Panc1 (cell line): ENCODE data around the gene CDK8. TPM values are rescaled to one million over a fixed set of nuclear protein-coding genes. Genes with fewer than 3 reads are reported as not detected.
A peak's percentile ranks its signal among the peaks of the same experiment; 100 is the strongest.

Source experiments
- ATAC-seq: fragments of 200-7000 bp; cut with Tn5 transposase; 2 replicates; pipeline ENCODE4 v1.9.1; 2020; ENCODE audit warnings: mild to moderate bottlenecking, moderate library complexity
- BruUV-seq: library from RNA; stranded (reverse); fragments of 400-500 nt; replicated peaks from 2 replicates; lab custom pipeline; 2021; lab: Mats Ljungman, UMichigan
- CTCF ChIA-PET: fragments of 300-600 bp; sonication (Branson Sonifier 250); formaldehyde crosslinking; loops from one replicate; lab custom pipeline; 2022; ENCODE audit warnings: antibody characterized with exemption; lab: Charles Lee
- POLR2A ChIA-PET: fragments of 300-600 bp; sonication (Branson Sonifier 250); formaldehyde crosslinking; loops from one replicate; lab custom pipeline; 2022; ENCODE audit warnings: antibody characterized with exemption; lab: Charles Lee
- DNase-seq: peaks from one replicate; pipeline ENCODE4 v3.0.0-alpha.2; 2010; ENCODE audit warnings: low read depth, low spot score
- H3K27ac ChIP-seq: 2 replicates; pipeline ENCODE4 v1.5.1; 2011; ENCODE audit warnings: mild to moderate bottlenecking, low read length, inconsistent platforms
- H3K27me3 ChIP-seq: fragments of 200-500 bp; sonication (Bioruptor generic); 2 replicates; pipeline ENCODE4 v1.6.0; 2014; ENCODE audit warnings: low read length, inconsistent platforms; ENCODE audit not compliant: control insufficient read depth, insufficient read depth
- H3K36me3 ChIP-seq: fragments of 200-500 bp; sonication (Bioruptor generic); 2 replicates; pipeline ENCODE4 v1.5.1; 2014; ENCODE audit warnings: inconsistent platforms, mild to moderate bottlenecking, low read length, moderate library complexity; ENCODE audit not compliant: control insufficient read depth, insufficient read depth
- H3K4me1 ChIP-seq: 2 replicates; pipeline ENCODE4 v1.5.1; 2011; ENCODE audit warnings: inconsistent platforms, mild to moderate bottlenecking, low read length, moderate library complexity; ENCODE audit not compliant: control insufficient read depth, insufficient read depth
- H3K4me3 ChIP-seq, 2 experiments: 2 replicates each; pipeline ENCODE4 v1.5.1; 2011 to 2012; ENCODE audit warnings: low read depth in 2 of 2, low read length in 2 of 2, mild to moderate bottlenecking in 2 of 2, inconsistent platforms in 1 of 2, moderate library complexity in 1 of 2
- H3K9me3 ChIP-seq: fragments of 200-500 bp; sonication (Bioruptor generic); 2 replicates; pipeline ENCODE4 v1.5.1; 2014; ENCODE audit warnings: low read depth, mild to moderate bottlenecking, inconsistent platforms, low read length, moderate library complexity; ENCODE audit not compliant: control insufficient read depth, insufficient read depth
- POLR2AphosphoS5 ChIP-seq: IDR thresholded peaks from 2 replicates; pipeline ENCODE4 v1.6.1; 2012; ENCODE audit warnings: mild to moderate bottlenecking, low read depth, low read length, moderate library complexity
- SIN3A ChIP-seq: IDR thresholded peaks from 2 replicates; pipeline ENCODE4 v1.6.1; 2012; ENCODE audit warnings: low read depth, mild to moderate bottlenecking, low read length, moderate library complexity, borderline replicate concordance; ENCODE audit not compliant: insufficient read depth
- TCF7L2 ChIP-seq: IDR thresholded peaks from 2 replicates; pipeline ENCODE4 v1.6.1; 2011; ENCODE audit warnings: mild to moderate bottlenecking, low read depth, low read length, inconsistent platforms
- in situ Hi-C: cut with HindIII; loops from 2 replicates; pipeline ENCODE4 v1.10.0; 2016; ENCODE audit warnings: low sequenced_read_pairs, low pct_unique_long_range_greater_than_20kb
- intact Hi-C: fragments of 100-400 bp; cut with micrococcal nuclease; formaldehyde crosslinking; loops from one replicate; pipeline ENCODE4 v1.10.0; 2022; ENCODE audit not compliant: unreplicated experiment
- total RNA-seq: library from RNA; stranded (reverse); gene quantifications from one replicate; pipeline ENCODE4 v1.2.1, GENCODE V29; 2021; ENCODE audit not compliant: unreplicated experiment
- TF ChIP-seq, protein P1 (sequence below), 2 experiments: IDR thresholded peaks; 2 replicates each; pipeline ENCODE4 v1.6.1; 2011 to 2012; ENCODE audit warnings: low read depth in 2 of 2, control low read depth in 1 of 2, low read length in 1 of 2, mild to moderate bottlenecking in 1 of 2, moderate library complexity in 1 of 2; ENCODE audit not compliant: insufficient read depth in 1 of 2
- TF ChIP-seq, protein P2 (sequence below): fragments of 450-650 bp; IDR thresholded peaks from 2 replicates; pipeline ENCODE4 v1.5.1; 2017; ENCODE audit warnings: mild to moderate bottlenecking

CDK8 gene
- total RNA-seq, 1 experiment from 2014 or later: 14.9 TPM

DNA sequence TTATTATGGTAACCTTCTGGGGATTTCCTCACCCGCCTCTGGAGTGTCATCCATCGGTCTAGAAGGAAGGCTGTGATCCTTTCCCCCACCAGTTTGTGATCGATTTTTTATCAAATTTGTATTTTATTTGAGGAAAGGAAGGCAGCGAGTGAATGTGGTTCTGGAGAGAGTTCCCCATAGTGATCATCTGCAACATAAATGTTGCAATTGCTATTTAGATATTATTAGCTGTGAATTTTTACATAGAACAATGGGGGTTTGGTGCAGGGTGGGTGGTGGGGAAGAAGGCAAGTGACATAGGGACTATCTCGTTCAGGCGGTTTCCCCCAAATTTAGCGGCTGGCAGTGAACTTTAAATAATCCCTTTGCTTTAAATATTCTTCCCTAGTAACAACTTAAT, 1.2 kb downstream of the CDK8 start:
- DNase-seq (no peak), ATAC-seq (no peak)
- CTCF ChIA-PET: interaction anchor here (0.6 kb wide), 1 partner anchor 456 kb away, joined by 3 read pairs; no protein-coding TSS in a partner anchor
- in situ Hi-C loops: no loop called here
- peak overlapping the region; percentile 63 to 83 for H3K4me3 ChIP-seq
- no peaks in the 10 kb centered on the region for H3K9me3 ChIP-seq
- no peaks in the 10 kb centered on the region; the same call in 1 of the 2 replicates for H3K36me3 ChIP-seq
- no peaks in the 10 kb centered on the region for H3K27me3 ChIP-seq
- TF ChIP-seq, protein P1, sequence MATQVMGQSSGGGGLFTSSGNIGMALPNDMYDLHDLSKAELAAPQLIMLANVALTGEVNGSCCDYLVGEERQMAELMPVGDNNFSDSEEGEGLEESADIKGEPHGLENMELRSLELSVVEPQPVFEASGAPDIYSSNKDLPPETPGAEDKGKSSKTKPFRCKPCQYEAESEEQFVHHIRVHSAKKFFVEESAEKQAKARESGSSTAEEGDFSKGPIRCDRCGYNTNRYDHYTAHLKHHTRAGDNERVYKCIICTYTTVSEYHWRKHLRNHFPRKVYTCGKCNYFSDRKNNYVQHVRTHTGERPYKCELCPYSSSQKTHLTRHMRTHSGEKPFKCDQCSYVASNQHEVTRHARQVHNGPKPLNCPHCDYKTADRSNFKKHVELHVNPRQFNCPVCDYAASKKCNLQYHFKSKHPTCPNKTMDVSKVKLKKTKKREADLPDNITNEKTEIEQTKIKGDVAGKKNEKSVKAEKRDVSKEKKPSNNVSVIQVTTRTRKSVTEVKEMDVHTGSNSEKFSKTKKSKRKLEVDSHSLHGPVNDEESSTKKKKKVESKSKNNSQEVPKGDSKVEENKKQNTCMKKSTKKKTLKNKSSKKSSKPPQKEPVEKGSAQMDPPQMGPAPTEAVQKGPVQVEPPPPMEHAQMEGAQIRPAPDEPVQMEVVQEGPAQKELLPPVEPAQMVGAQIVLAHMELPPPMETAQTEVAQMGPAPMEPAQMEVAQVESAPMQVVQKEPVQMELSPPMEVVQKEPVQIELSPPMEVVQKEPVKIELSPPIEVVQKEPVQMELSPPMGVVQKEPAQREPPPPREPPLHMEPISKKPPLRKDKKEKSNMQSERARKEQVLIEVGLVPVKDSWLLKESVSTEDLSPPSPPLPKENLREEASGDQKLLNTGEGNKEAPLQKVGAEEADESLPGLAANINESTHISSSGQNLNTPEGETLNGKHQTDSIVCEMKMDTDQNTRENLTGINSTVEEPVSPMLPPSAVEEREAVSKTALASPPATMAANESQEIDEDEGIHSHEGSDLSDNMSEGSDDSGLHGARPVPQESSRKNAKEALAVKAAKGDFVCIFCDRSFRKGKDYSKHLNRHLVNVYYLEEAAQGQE (IDR thresholded peaks at IDR 0.05; ENCODE audit: insufficient read depth in 1 of 2, low read depth in 2 of 2, low read length in 1 of 2): no peak
- TF ChIP-seq TCF7L2 (no peak), POLR2AphosphoS5 (no peak), SIN3A (no peak)
- TF ChIP-seq, protein P2, sequence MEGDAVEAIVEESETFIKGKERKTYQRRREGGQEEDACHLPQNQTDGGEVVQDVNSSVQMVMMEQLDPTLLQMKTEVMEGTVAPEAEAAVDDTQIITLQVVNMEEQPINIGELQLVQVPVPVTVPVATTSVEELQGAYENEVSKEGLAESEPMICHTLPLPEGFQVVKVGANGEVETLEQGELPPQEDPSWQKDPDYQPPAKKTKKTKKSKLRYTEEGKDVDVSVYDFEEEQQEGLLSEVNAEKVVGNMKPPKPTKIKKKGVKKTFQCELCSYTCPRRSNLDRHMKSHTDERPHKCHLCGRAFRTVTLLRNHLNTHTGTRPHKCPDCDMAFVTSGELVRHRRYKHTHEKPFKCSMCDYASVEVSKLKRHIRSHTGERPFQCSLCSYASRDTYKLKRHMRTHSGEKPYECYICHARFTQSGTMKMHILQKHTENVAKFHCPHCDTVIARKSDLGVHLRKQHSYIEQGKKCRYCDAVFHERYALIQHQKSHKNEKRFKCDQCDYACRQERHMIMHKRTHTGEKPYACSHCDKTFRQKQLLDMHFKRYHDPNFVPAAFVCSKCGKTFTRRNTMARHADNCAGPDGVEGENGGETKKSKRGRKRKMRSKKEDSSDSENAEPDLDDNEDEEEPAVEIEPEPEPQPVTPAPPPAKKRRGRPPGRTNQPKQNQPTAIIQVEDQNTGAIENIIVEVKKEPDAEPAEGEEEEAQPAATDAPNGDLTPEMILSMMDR: no peak
- H3K4me1 ChIP-seq: peaks cover 5% of the 10 kb centered on the region; the same call in 1 of the 2 replicates
- no TSS peak for BruUV-seq
- peak overlapping the region; percentile 66 for H3K27ac ChIP-seq
- intact Hi-C loops: no loop called here
- POLR2A ChIA-PET: no interaction called here

DNA sequence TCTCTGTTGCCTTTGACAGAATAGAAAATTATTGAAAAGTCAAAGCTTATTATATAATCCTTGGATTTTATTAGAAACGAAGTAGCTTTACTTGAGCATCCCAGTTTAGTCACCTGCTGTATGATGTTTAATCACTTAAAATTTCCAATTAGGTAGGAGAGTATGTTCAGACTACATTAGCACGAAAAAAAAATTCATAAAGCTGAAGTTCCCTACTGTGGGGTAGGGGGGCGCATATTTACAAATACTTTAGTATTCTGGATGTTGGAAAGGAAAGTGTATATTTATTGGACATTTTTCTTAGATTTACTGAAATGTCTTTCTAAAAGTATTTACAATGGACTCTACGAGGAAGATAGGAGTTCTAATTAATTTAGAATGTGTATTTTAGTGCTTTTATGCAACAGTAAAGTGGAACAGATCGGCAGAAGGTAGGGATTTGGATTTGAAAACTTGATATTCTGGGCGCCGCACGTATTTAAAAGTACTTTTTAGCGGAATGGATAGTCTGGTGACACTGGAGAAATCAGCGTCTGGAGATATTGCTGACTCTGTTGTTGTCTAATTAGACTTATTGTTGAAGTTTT, 1.9 kb downstream of the CDK8 start:
- no peaks in the 10 kb centered on the region for H3K27me3 ChIP-seq
- CTCF ChIA-PET: no interaction called here
- H3K4me1 ChIP-seq: peaks cover 5% of the 10 kb centered on the region; the same call in 1 of the 2 replicates
- intact Hi-C loops: no loop called here
- no peaks in the 10 kb centered on the region for H3K9me3 ChIP-seq
- H3K4me3 ChIP-seq: peak overlapping the region; percentile 63 to 83; a peak in 3 of 4 replicates
- TSS peak; percentile 73 for BruUV-seq
- ATAC-seq (no peak), DNase-seq (no peak)
- POLR2A ChIA-PET: no interaction called here
- H3K36me3 ChIP-seq: no peaks in the 10 kb centered on the region; the same call in 1 of the 2 replicates
- no peak overlapping the region; the same call in 1 of the 2 replicates for H3K27ac ChIP-seq
- TF ChIP-seq, protein P1 (IDR thresholded peaks at IDR 0.05; ENCODE audit: insufficient read depth in 1 of 2, low read depth in 2 of 2, low read length in 1 of 2): no peak
- TF ChIP-seq, protein P2: peak; percentile 13; the same call in 1 of the 2 replicates
- in situ Hi-C loops: no loop called here
